PC-9 (cell line): ENCODE data around the gene RMC1. TPM values are rescaled to one million over a fixed set of nuclear protein-coding genes. Genes with fewer than 3 reads are reported as not detected.

Experiments used
- BruUV-seq: library from RNA; stranded (reverse); fragments of 400-500 nt; replicated peaks from 2 replicates; lab custom pipeline; 2021; lab: Mats Ljungman, UMichigan
- CTCF ChIA-PET: fragments of 300-600 bp; sonication (Branson Sonifier 250); formaldehyde crosslinking; loops from one replicate; lab custom pipeline; 2022; ENCODE audit warnings: antibody characterized with exemption; lab: Charles Lee
- POLR2A ChIA-PET: fragments of 300-600 bp; sonication (Branson Sonifier 250); formaldehyde crosslinking; loops from one replicate; lab custom pipeline; 2022; ENCODE audit warnings: antibody characterized with exemption; ENCODE audit not compliant: unreplicated experiment; lab: Charles Lee
- DNase-seq, 2 experiments: peaks; one replicate each; pipeline versions ENCODE4 v3.0.0 to v3.0.0-alpha.2; 2015 to 2022; ENCODE audit warnings: mixed read lengths in 1 of 2
- H2AFZ ChIP-seq: fragments of 200-600 bp; sonication (generic); 2 replicates; pipeline ENCODE4 v1.8.1; 2017; ENCODE audit warnings: antibody characterized with exemption
- H3F3A ChIP-seq: fragments of 200-600 bp; sonication (generic); 2 replicates; pipeline ENCODE4 v1.8.1; 2017; ENCODE audit warnings: antibody characterized with exemption, mild to moderate bottlenecking, low read depth; ENCODE audit not compliant: insufficient read depth
- H3K27ac ChIP-seq: fragments of 200-600 bp; sonication (generic); 2 replicates; pipeline ENCODE4 v1.6.1; 2016; ENCODE audit warnings: mixed run types
- H3K27me3 ChIP-seq: fragments of 200-600 bp; sonication (generic); 2 replicates; pipeline ENCODE4 v1.6.1; 2016; ENCODE audit warnings: low read depth, mixed run types; ENCODE audit not compliant: insufficient read depth
- H3K36me3 ChIP-seq: fragments of 200-600 bp; sonication (generic); 2 replicates; pipeline ENCODE4 v1.6.1; 2016; ENCODE audit warnings: low read depth, mixed run types
- H3K4me1 ChIP-seq: fragments of 200-600 bp; sonication (generic); replicated peaks from 2 replicates; pipeline ENCODE4 v1.6.1; 2016; ENCODE audit warnings: mixed run types; ENCODE audit not compliant: insufficient read depth
- H3K4me2 ChIP-seq: fragments of 200-600 bp; sonication (generic); 2 replicates; pipeline ENCODE4 v1.6.1; 2017; ENCODE audit warnings: mixed run types
- H3K4me3 ChIP-seq: fragments of 200-600 bp; sonication (generic); 2 replicates; pipeline ENCODE4 v1.6.1; 2016; ENCODE audit warnings: mixed run types
- H3K79me2 ChIP-seq: fragments of 200-600 bp; sonication (generic); 2 replicates; pipeline ENCODE4 v1.6.1; 2017; ENCODE audit warnings: low read depth, mixed run types
- H3K9me2 ChIP-seq: fragments of 200-600 bp; sonication (generic); 2 replicates; pipeline ENCODE4 v1.8.1; 2017; ENCODE audit warnings: mild to moderate bottlenecking; ENCODE audit not compliant: insufficient read depth
- H3K9me3 ChIP-seq: fragments of 200-600 bp; sonication (generic); 2 replicates; pipeline ENCODE4 v1.8.1; 2016; ENCODE audit warnings: low read depth; ENCODE audit not compliant: insufficient read depth
- H4K20me1 ChIP-seq: fragments of 200-600 bp; sonication (generic); 2 replicates; pipeline ENCODE4 v1.8.1; 2017; ENCODE audit not compliant: insufficient read depth
- CTCF ChIP-seq: fragments of 200-600 bp; sonication (generic); conservative IDR thresholded peaks from 2 replicates; pipeline ENCODE4 v1.6.1; 2017; ENCODE audit warnings: mixed run types, antibody characterized with exemption, mild to moderate bottlenecking, moderate library complexity
- EZH2 ChIP-seq: fragments of 200-600 bp; sonication (generic); IDR thresholded peaks from 2 replicates; pipeline ENCODE4 v1.8.0; 2017; ENCODE audit warnings: antibody characterized with exemption, low read depth
- intact Hi-C: fragments of 100-400 bp; cut with micrococcal nuclease; formaldehyde crosslinking; loops from one replicate; pipeline ENCODE4 v1.10.0; 2022; ENCODE audit not compliant: unreplicated experiment
- total RNA-seq: library from RNA; stranded (reverse); gene quantifications from 2 replicates; pipeline ENCODE4 v1.2.3, GENCODE V29; 2021

The RMC1 gene
- total RNA-seq, 1 experiment from 2014 or later: 19.6 TPM

GRCh38 chr18:23462876-23463275 lies 40.4 kb upstream of the RMC1 start:
- Histone ChIP-seq H3K4me2 (no peak overlapping the region), H3K4me1 (peaks cover 11% of the 10 kb centered on the region; the same call in 1 of the 2 replicates), H3K27ac (no peak overlapping the region), H3K9me3 (no peaks in the 10 kb centered on the region), H2AFZ (no peak overlapping the region), H3K79me2 (peaks cover 39% of the 10 kb centered on the region), H3K36me3 (peaks cover 6% of the 10 kb centered on the region; the same call in 1 of the 2 replicates), H3K9me2 (no peaks in the 10 kb centered on the region), H3F3A (0 out of 2 replicates have a peak, but pooled peaks cover 4% of the 10 kb centered on the region), H3K27me3 (no peaks in the 10 kb centered on the region), H4K20me1 (peaks cover 30% of the 10 kb centered on the region), H3K4me3 (no peak overlapping the region)
- DNase-seq: no peak
- CTCF ChIA-PET: no interaction called here
- intact Hi-C loops: no loop called here
- TF ChIP-seq CTCF: no peak
- no peak for TF ChIP-seq EZH2
- POLR2A ChIA-PET: no interaction called here
- no TSS peak for BruUV-seq

- no peaks in the 10 kb centered on the region for H3K27me3 ChIP-seq
- no peaks in the 10 kb centered on the region for H3K4me1 ChIP-seq
- H3K79me2 ChIP-seq: no peaks in the 10 kb centered on the region
- no peaks in the 10 kb centered on the region; the same call in 1 of the 2 replicates for H4K20me1 ChIP-seq
- DNase-seq: no peak
- no peaks in the 10 kb centered on the region for H3F3A ChIP-seq
- H3K4me2 ChIP-seq: no peak overlapping the region
- H3K4me3 ChIP-seq: no peak overlapping the region
- H3K9me2 ChIP-seq: no peaks in the 10 kb centered on the region
- ChIA-PET POLR2A (no interaction called here), CTCF (no interaction called here)
- H3K9me3 ChIP-seq: no peaks in the 10 kb centered on the region
- H2AFZ ChIP-seq: no peak overlapping the region
- intact Hi-C loops: no loop called here
- no TSS peak for BruUV-seq
- H3K36me3 ChIP-seq: peaks cover 6% of the 10 kb centered on the region; the same call in 1 of the 2 replicates
- TF ChIP-seq CTCF (no peak), EZH2 (no peak)
- no peak overlapping the region for H3K27ac ChIP-seq
Measured at GRCh38 chr18:23468753-23469459, 34.4 kb upstream of the RMC1 start.

GRCh38 chr18:23470620-23471387 lies 32.5 kb upstream of the RMC1 start:
- CTCF ChIA-PET: no interaction called here
- peak in 1 of 2 experiments; percentile 55 for DNase-seq
- Histone ChIP-seq H3K9me2 (no peaks in the 10 kb centered on the region), H3K9me3 (no peaks in the 10 kb centered on the region), H3K4me1 (no peaks in the 10 kb centered on the region), H3F3A (no peaks in the 10 kb centered on the region), H3K4me2 (no peak overlapping the region), H3K79me2 (no peaks in the 10 kb centered on the region), H3K27ac (peak overlapping the region; percentile 18; the same call in 1 of the 2 replicates), H3K4me3 (no peak overlapping the region), H2AFZ (no peak overlapping the region), H3K27me3 (no peaks in the 10 kb centered on the region), H4K20me1 (no peaks in the 10 kb centered on the region), H3K36me3 (peaks cover 4% of the 10 kb centered on the region; the same call in 1 of the 2 replicates)
- intact Hi-C loops: no loop called here
- POLR2A ChIA-PET: interaction anchor here (0.5 to 0.6 kb wide), 2 partner anchors 35 to 191 kb away, joined by 3 read pairs; no protein-coding TSS in a partner anchor
- TF ChIP-seq EZH2 (no peak), CTCF (no peak)
- BruUV-seq: no TSS peak
